GM18858 (cell line): ENCODE data around the gene BUD23.
"Not testable (repeated sequence)": the region's sequence is repeated elsewhere in the genome, so short reads cannot be mapped to it uniquely, and the experiment has no call there.

ENCODE experiments used
- ATAC-seq: cut with Tn5 transposase; IDR thresholded peaks from one replicate; pipeline ENCODE4 v1.9.1; 2021; ENCODE audit not compliant: unreplicated experiment

The BUD23 gene

GRCh38 chr7:73668103-73668885, 15.1 kb upstream of the BUD23 start:
- ATAC-seq: no peak

- ATAC-seq: no peak
Measured at GRCh38 chr7:73668886-73669230, 14.5 kb upstream of the BUD23 start.

- no peak for ATAC-seq
Measured at GRCh38 chr7:73669288-73669701, 14.1 kb upstream of the BUD23 start.

- no peak for ATAC-seq
Measured at GRCh38 chr7:73669858-73670385, 13.5 kb upstream of the BUD23 start.

GRCh38 chr7:73671322-73671661, 12.1 kb upstream of the BUD23 start:
- ATAC-seq: no peak

GRCh38 chr7:73671857-73672445, 11.4 kb upstream of the BUD23 start:
- ATAC-seq: no peak

GRCh38 chr7:73674468-73675124, 8.8 kb upstream of the BUD23 start:
- ATAC-seq: no peak

- not testable (repeated sequence) for ATAC-seq
Measured at GRCh38 chr7:73676062-73676461, 7.3 kb upstream of the BUD23 start.

- ATAC-seq: no peak
Measured at GRCh38 chr7:73678862-73679261, 4.5 kb upstream of the BUD23 start.

GRCh38 chr7:73679709-73680108, 3.7 kb upstream of the BUD23 start:
- ATAC-seq: no peak

GRCh38 chr7:73680501-73680900, 2.9 kb upstream of the BUD23 start:
- ATAC-seq: no peak

- no peak for ATAC-seq
Measured at GRCh38 chr7:73681031-73681430, 2.4 kb upstream of the BUD23 start.

GRCh38 chr7:73682745-73683055, 697 bp upstream of the BUD23 start:
- peak; percentile 8 for ATAC-seq

- no peak for ATAC-seq
Measured at GRCh38 chr7:73683788-73684693, 644 bp downstream of the BUD23 start.

GRCh38 chr7:73685311-73685710, 1.9 kb downstream of the BUD23 start:
- ATAC-seq: no peak

- no peak for ATAC-seq
Measured at GRCh38 chr7:73688288-73688687, 4.9 kb downstream of the BUD23 start.

GRCh38 chr7:73690646-73691045, 7.2 kb downstream of the BUD23 start:
- no peak for ATAC-seq

GRCh38 chr7:73696372-73696771, 13.0 kb downstream of the BUD23 start:
- no peak for ATAC-seq

- ATAC-seq: no peak
Measured at GRCh38 chr7:73698410-73698809, 15.0 kb downstream of the BUD23 start.

GRCh38 chr7:73699370-73700068, 16.1 kb downstream of the BUD23 start:
- ATAC-seq: no peak

GRCh38 chr7:73700069-73700423, 16.6 kb downstream of the BUD23 start:
- ATAC-seq: no peak
